GM12878 (cell line): Measurements from ENCODE around the gene SCN8A.

Experiments used
- CHD1 ChIP-seq: IDR thresholded peaks from 2 replicates; pipeline ENCODE4 v1.6.1; 2012; ENCODE audit warnings: low read depth, low read length, improper control_type of control experiment
- SREBF2 ChIP-seq: IDR thresholded peaks from 2 replicates; pipeline ENCODE4 v1.6.1; 2012; ENCODE audit warnings: mild to moderate bottlenecking, low read length
- ZNF274 ChIP-seq: IDR thresholded peaks from one replicate; pipeline ENCODE4 v1.8.0; 2011; ENCODE audit not compliant: insufficient read length, insufficient read depth

GRCh38 chr12:51676875-51677274 is 85.8 kb downstream of the SCN8A start:
- TF ChIP-seq ZNF274 (no peak), SREBF2 (no peak), CHD1 (no peak)
